Stimulated activated CD8-positive, alpha-beta memory T cell treated with anti-CD3 and anti-CD28 coated beads, Interleukin-7, amount 100 ng/mL, for 4 hours (primary cell): Measurements from ENCODE around the gene ZFP91.

Experiments
- DNase-seq, 2 donors: peaks; one replicate each; pipeline ENCODE4 v3.0.0-alpha.2; 2020; ENCODE audit warnings: low read depth in 2 of 2

ZFP91 gene

GRCh38 chr11:58580311-58580710, 1.4 kb downstream of the ZFP91 start:
- no peak for DNase-seq

GRCh38 chr11:58582437-58582836, 3.6 kb downstream of the ZFP91 start:
- no peak for DNase-seq

- no peak for DNase-seq
Observed at GRCh38 chr11:58586998-58587397, 8.1 kb downstream of the ZFP91 start.

- no peak for DNase-seq
Observed at GRCh38 chr11:58591659-58592058, 12.8 kb downstream of the ZFP91 start.

- DNase-seq, result peak in 1 of 2 donors; percentile 42
Observed at GRCh38 chr11:58592760-58593472, 14.1 kb downstream of the ZFP91 start.

- DNase-seq, result no peak
Observed at GRCh38 chr11:58594826-58595225, 16.0 kb downstream of the ZFP91 start.

GRCh38 chr11:58596621-58597020, 17.8 kb downstream of the ZFP91 start:
- DNase-seq, result no peak

GRCh38 chr11:58597486-58598144, 18.8 kb downstream of the ZFP91 start:
- DNase-seq, result no peak

- DNase-seq, result no peak
Observed at GRCh38 chr11:58600510-58600909, 21.6 kb downstream of the ZFP91 start.

GRCh38 chr11:58606930-58607714, 28.3 kb downstream of the ZFP91 start:
- no peak for DNase-seq

GRCh38 chr11:58608331-58608730, 29.5 kb downstream of the ZFP91 start:
- DNase-seq, result no peak

GRCh38 chr11:58609723-58610122, 30.9 kb downstream of the ZFP91 start:
- no peak for DNase-seq

GRCh38 chr11:58613228-58613627, 34.4 kb downstream of the ZFP91 start:
- DNase-seq, result no peak

GRCh38 chr11:58615559-58615958, 36.7 kb downstream of the ZFP91 start:
- no peak for DNase-seq

- DNase-seq, result no peak
Observed at GRCh38 chr11:58616594-58616993, 37.7 kb downstream of the ZFP91 start.

GRCh38 chr11:58617976-58618557, 39.2 kb downstream of the ZFP91 start:
- DNase-seq, result no peak

GRCh38 chr11:58621586-58622262, 42.9 kb downstream of the ZFP91 start:
- DNase-seq, result no peak

- DNase-seq, result no peak
Observed at GRCh38 chr11:58622344-58622743, 43.5 kb downstream of the ZFP91 start, which contains the start of gene CNTF. CNTF (plus strand) TSS chr11:58622665; CDS start chr11:58622753, 88 bp downstream.

- no peak for DNase-seq
Observed at GRCh38 chr11:58625086-58625485, 46.2 kb downstream of the ZFP91 start.

- DNase-seq, result no peak
Observed at GRCh38 chr11:58625826-58626460, 47.1 kb downstream of the ZFP91 start.

- no peak for DNase-seq
Observed at GRCh38 chr11:58626934-58627483, 48.1 kb downstream of the ZFP91 start.
